H1 (cell line): ENCODE results near the gene CREBBP. TPM values are rescaled to one million over a fixed set of nuclear protein-coding genes. Genes with fewer than 3 reads are reported as not detected.

Source experiments
- CTCF ChIA-PET: fragments of 300-600 bp; sonication (Branson Sonifier 250); formaldehyde crosslinking; loops from one replicate; lab custom pipeline; 2021; ENCODE audit not compliant: partially characterized antibody; lab: Charles Lee
- POLR2A ChIA-PET: fragments of 300-600 bp; sonication (Branson Sonifier 250); formaldehyde crosslinking; loops from one replicate; lab custom pipeline; 2021; ENCODE audit warnings: inconsistent platforms; ENCODE audit not compliant: partially characterized antibody; lab: Charles Lee
- DNase-seq, 2 experiments: peaks; one replicate each; pipeline versions ENCODE4 v3.0.0 to v3.0.0-alpha.2; 2010 to 2022; ENCODE audit warnings: low spot score in 2 of 2, low read depth in 1 of 2, mixed read lengths in 1 of 2
- FAIRE-seq: peaks from 2 replicates; lab custom pipeline; 2011; peaks lifted over from hg19 to GRCh38; lab: Jason Lieb, UNC
- H2AFZ ChIP-seq: 2 replicates; pipeline ENCODE4 v1.8.1; 2012; ENCODE audit warnings: low read length, inconsistent platforms
- H2AK5ac ChIP-seq: 2 replicates; pipeline ENCODE4 v1.6.1; 2013; ENCODE audit warnings: low read depth, low read length
- H2BK120ac ChIP-seq: replicated peaks from 2 replicates; pipeline ENCODE3; 2013; ENCODE audit warnings: low read depth, low read length, inconsistent platforms
- H2BK12ac ChIP-seq: 2 replicates; pipeline ENCODE4 v1.6.1; 2013; ENCODE audit warnings: low read depth, low read length
- H2BK15ac ChIP-seq: 2 replicates; pipeline ENCODE4 v1.6.1; 2013; ENCODE audit warnings: low read length
- H2BK20ac ChIP-seq: 2 replicates; pipeline ENCODE4 v1.6.1; 2013; ENCODE audit warnings: low read length
- H2BK5ac ChIP-seq: 2 replicates; pipeline ENCODE4 v1.6.1; 2013; ENCODE audit warnings: low read depth, low read length
- H3K14ac ChIP-seq: 2 replicates; pipeline ENCODE4 v1.6.1; 2013; ENCODE audit warnings: inconsistent platforms; ENCODE audit not compliant: insufficient read length
- H3K18ac ChIP-seq: 2 replicates; pipeline ENCODE4 v1.6.1; 2013; ENCODE audit warnings: low read length; ENCODE audit errors: extremely low read depth
- H3K23ac ChIP-seq: 2 replicates; pipeline ENCODE4 v1.6.1; 2013; ENCODE audit warnings: inconsistent platforms; ENCODE audit not compliant: insufficient read length
- H3K23me2 ChIP-seq: 2 replicates; pipeline ENCODE4 v1.6.1; 2013; ENCODE audit warnings: low read depth, low read length
- H3K27ac ChIP-seq: 2 replicates; pipeline ENCODE4 v1.6.1; 2011; ENCODE audit warnings: low read depth, low read length, inconsistent platforms
- H3K27me3 ChIP-seq, 4 experiments: replicated peaks in 1 of 4; 1 replicate in 1 of 4; 2 replicates in 3 of 4; pipeline versions ENCODE4 v1.6.1 to v1.8.1; 2011 to 2013; ENCODE audit warnings: low read length in 3 of 4, mild to moderate bottlenecking in 3 of 4, inconsistent platforms in 2 of 4, mixed read lengths in 2 of 4, moderate library complexity in 1 of 4; ENCODE audit not compliant: control insufficient read depth in 3 of 4, insufficient read depth in 3 of 4; ENCODE audit errors: extremely low read depth in 1 of 4
- H3K36me3 ChIP-seq, 4 experiments: 2 replicates each; pipeline versions ENCODE4 v1.6.1 to v1.8.1; 2011 to 2013; ENCODE audit warnings: mild to moderate bottlenecking in 4 of 4, low read length in 3 of 4, moderate library complexity in 2 of 4, control low read depth in 1 of 4, inconsistent platforms in 1 of 4; ENCODE audit not compliant: insufficient read depth in 4 of 4, control insufficient read depth in 2 of 4
- H3K4ac ChIP-seq: replicated peaks from 2 replicates; pipeline ENCODE3; 2013; ENCODE audit warnings: low read length, low read depth, mixed read lengths, inconsistent platforms; ENCODE audit not compliant: insufficient read length
- H3K4me1 ChIP-seq, 4 experiments: replicated peaks in 1 of 4; 1 replicate in 1 of 4; 2 replicates in 3 of 4; pipeline versions ENCODE4 v1.6.1 to v1.8.1; 2011 to 2013; ENCODE audit warnings: low read length in 3 of 4, inconsistent platforms in 2 of 4, mixed read lengths in 1 of 4; ENCODE audit not compliant: insufficient read depth in 4 of 4, control insufficient read depth in 3 of 4
- H3K4me2 ChIP-seq, 2 experiments: 2 replicates each; pipeline versions ENCODE4 v1.6.1 to v1.8.1; 2011 to 2013; ENCODE audit warnings: low read depth in 2 of 2, low read length in 2 of 2, control low read depth in 1 of 2, inconsistent platforms in 1 of 2, mild to moderate bottlenecking in 1 of 2; ENCODE audit not compliant: insufficient read depth in 1 of 2
- H3K4me3 ChIP-seq, 4 experiments: fragments of 200-600, 300-600 bp in 1 of 4; sonication (generic), shearing (Covaris generic), sonication (Bioruptor Twin) in 1 of 4; 2 replicates each; pipeline versions ENCODE4 v1.5.1 to v1.8.1; 2011 to 2016; ENCODE audit warnings: low read length in 4 of 4, low read depth in 3 of 4, control low read depth in 2 of 4, inconsistent platforms in 2 of 4, mild to moderate bottlenecking in 2 of 4, mixed read lengths in 1 of 4, moderate library complexity in 1 of 4; ENCODE audit not compliant: insufficient read depth in 2 of 4; ENCODE audit errors: extremely low read depth in 1 of 4
- H3K56ac ChIP-seq: replicated peaks from 2 replicates; pipeline ENCODE3; 2013; ENCODE audit warnings: low read depth, mild to moderate bottlenecking, mixed read lengths, low read length, inconsistent platforms; ENCODE audit not compliant: insufficient read length
- H3K79me1 ChIP-seq: 2 replicates; pipeline ENCODE4 v1.6.1; 2013; ENCODE audit warnings: low read depth, low read length, control low read depth
- H3K79me2 ChIP-seq, 2 experiments: 2 replicates each; pipeline versions ENCODE4 v1.6.1 to v1.8.1; 2012 to 2013; ENCODE audit warnings: low read length in 2 of 2, mild to moderate bottlenecking in 2 of 2, inconsistent platforms in 1 of 2; ENCODE audit not compliant: insufficient read depth in 2 of 2, control insufficient read depth in 1 of 2
- H3K9ac ChIP-seq, 4 experiments: replicated peaks in 1 of 4; 1 replicate in 1 of 4; 2 replicates in 3 of 4; pipeline versions ENCODE4 v1.6.1 to v1.8.1; 2011 to 2013; ENCODE audit warnings: low read depth in 3 of 4, low read length in 3 of 4, control low read depth in 2 of 4, mild to moderate bottlenecking in 2 of 4, moderate library complexity in 2 of 4, inconsistent platforms in 1 of 4; ENCODE audit errors: extremely low read depth in 1 of 4
- H3K9me3 ChIP-seq, 2 experiments: 2 replicates each; pipeline versions ENCODE4 v1.6.1 to v1.8.1; 2012 to 2013; ENCODE audit warnings: mild to moderate bottlenecking in 2 of 2, moderate library complexity in 2 of 2, control low read depth in 1 of 2, inconsistent platforms in 1 of 2, low read depth in 1 of 2, low read length in 1 of 2, mixed read lengths in 1 of 2; ENCODE audit not compliant: insufficient read depth in 2 of 2
- H4K20me1 ChIP-seq, 2 experiments: replicated peaks in 1 of 2; 2 replicates each; pipeline versions ENCODE3 to v1.8.1; 2011 to 2013; ENCODE audit warnings: inconsistent platforms in 2 of 2, low read length in 2 of 2, mild to moderate bottlenecking in 1 of 2; ENCODE audit not compliant: insufficient read depth in 2 of 2, control insufficient read depth in 1 of 2
- H4K5ac ChIP-seq: 2 replicates; pipeline ENCODE4 v1.6.1; 2013; ENCODE audit warnings: low read length, low read depth, mixed read lengths, inconsistent platforms; ENCODE audit not compliant: insufficient read length
- H4K8ac ChIP-seq: 2 replicates; pipeline ENCODE4 v1.8.0; 2013; ENCODE audit warnings: mild to moderate bottlenecking, moderate library complexity, low read length, inconsistent platforms; ENCODE audit not compliant: insufficient read depth; ENCODE audit errors: extremely low read depth
- H4K91ac ChIP-seq: replicated peaks from 2 replicates; pipeline ENCODE3; 2013; ENCODE audit warnings: low read length, mixed read lengths, inconsistent platforms; ENCODE audit not compliant: insufficient read length
- BACH1 ChIP-seq: IDR thresholded peaks from 2 replicates; pipeline ENCODE4 v1.6.1; 2012; ENCODE audit warnings: low read length, improper control_type of control experiment
- CHD1 ChIP-seq: IDR thresholded peaks from 2 replicates; pipeline ENCODE4 v1.6.1; 2012; ENCODE audit warnings: low read depth, low read length, improper control_type of control experiment
- MAFK ChIP-seq: IDR thresholded peaks from 2 replicates; pipeline ENCODE4 v1.6.1; 2012; ENCODE audit warnings: low read depth, mild to moderate bottlenecking, improper control_type of control experiment, low read length
- WGBS, 2 experiments: shearing (Covaris generic) in 1 of 2; methylation state at CpG; one replicate each; pipeline versions ENCODE4 v1.1.6 to v1.1.7; 2013 to 2015; ENCODE audit warnings: low lambda C conversion rate in 2 of 2, mixed read lengths in 2 of 2, inconsistent platforms in 1 of 2, low coverage in 1 of 2, missing lambda C conversion rate in 1 of 2; ENCODE audit not compliant: insufficient replicate concordance in 2 of 2, insufficient coverage in 1 of 2, insufficient read length in 1 of 2; ENCODE audit errors: extremely low coverage in 1 of 2, missing lambda C conversion rate in 1 of 2; 5-methylcytosine and 5-hydroxymethylcytosine counted together
- polyA plus RNA-seq, 7 experiments: library from polyadenylated mRNA; depleted of rRNA in 3 of 7; stranded (reverse) in 5 of 7; unstranded in 2 of 7; fragments of >200 nt in 5 of 7; fragments of 200-250 nt in 2 of 7; gene quantifications; 1 replicate in 5 of 7; 2 replicates in 1 of 7; 4 replicates in 1 of 7; pipeline versions ENCODE4 v1.2.1 to v1.2.3, GENCODE V29; 2011 to 2013; ENCODE audit warnings: missing spikeins in 2 of 7, mixed read lengths in 2 of 7
- total RNA-seq: library from RNA; stranded (reverse); fragmentation: NEBNext Ultra II Directional; extraction: Animal tissue kit (Norgen Biotek cat#: 25700); gene quantifications from 2 replicates; pipeline ENCODE4 v1.2.1, GENCODE V29; 2021

The CREBBP gene
- total and polyA plus RNA-seq, 2 of the 8 experiments (the other 6 are each of a cell fraction or from before 2014, with no cell fraction given): 10.0 to 60.1 TPM

GRCh38 chr16:3774819-3775218 is 105.7 kb downstream of the CREBBP start:
- Histone ChIP-seq H3K4ac (no peak overlapping the region), H3K9ac (no peak overlapping the region), H4K20me1 (peaks cover 4 to 8% of the 10 kb centered on the region in 2 experiments), H3K4me1 (no peaks in the 10 kb centered on the region), H2BK120ac (no peak overlapping the region), H3K4me3 (no peak overlapping the region), H3K79me1 (peaks cover 2% of the 10 kb centered on the region; the same call in 1 of the 2 replicates), H2BK5ac (peak overlapping the region; percentile 13; the same call in 1 of the 2 replicates), H3K23ac (no peak overlapping the region), H3K4me2 (no peak overlapping the region), H3K36me3 (peaks cover 4 to 65% (median 30%) of the 10 kb centered on the region in 4 experiments; a peak in 7 of 8 replicates), H3K79me2 (no peaks in the 10 kb centered on the region), H4K91ac (no peak overlapping the region), H2AFZ (no peak overlapping the region), H4K5ac (no peak overlapping the region), H3K14ac (no peak overlapping the region), H4K8ac (no peak overlapping the region), H2BK15ac (no peak overlapping the region), H2BK12ac (no peak overlapping the region), H3K9me3 (no peaks in the 10 kb centered on the region), H3K18ac (no peak overlapping the region), H3K27ac (no peak overlapping the region), H2BK20ac (no peak overlapping the region), H3K56ac (no peak overlapping the region), H2AK5ac (no peak overlapping the region), H3K27me3 (no peaks in the 10 kb centered on the region), H3K23me2 (no peaks in the 10 kb centered on the region)
- no peak for DNase-seq
- no peak for TF ChIP-seq CHD1
- TF ChIP-seq MAFK: no peak
- TF ChIP-seq BACH1: no peak
- WGBS, 2 experiments: 89% methylated on average over 6 of the region's 6 CpGs; no CpG with 5 or more reads in 1 of the 2 experiments
- FAIRE-seq: no peak
- ChIA-PET POLR2A (no interaction called here), CTCF (no interaction called here)
